GM12878 (cell line): ENCODE measurements around the gene TM7SF2. TPM values are rescaled to one million over a fixed set of nuclear protein-coding genes. Genes with fewer than 3 reads are reported as not detected.
A peak's percentile ranks its signal among the peaks of the same experiment; 100 is the strongest.

Experiments
- CHD1 ChIP-seq: IDR thresholded peaks from 2 replicates; pipeline ENCODE4 v1.6.1; 2012; ENCODE audit warnings: low read depth, low read length, improper control_type of control experiment
- EGR1 ChIP-seq, 2 experiments: IDR thresholded peaks; 1 replicate in 1 of 2; 2 replicates in 1 of 2; pipeline ENCODE4 v1.6.1; 2011 to 2012; ENCODE audit warnings: low read depth in 2 of 2, low read length in 2 of 2, borderline replicate concordance in 1 of 2, mild to moderate bottlenecking in 1 of 2, moderate library complexity in 1 of 2
- EP300 ChIP-seq, 2 experiments: fragments of 150-350 bp in 1 of 2; IDR thresholded peaks; 2 replicates each; pipeline ENCODE4 v1.6.1; 2011 to 2012; ENCODE audit warnings: low read depth in 2 of 2, low read length in 2 of 2, borderline replicate concordance in 1 of 2, improper control_type of control experiment in 1 of 2, inconsistent platforms in 1 of 2; ENCODE audit not compliant: control insufficient read depth in 1 of 2
- ETV6 ChIP-seq, 2 experiments: fragments of 450-650 bp in 1 of 2; IDR thresholded peaks in 1 of 2; conservative IDR thresholded peaks in 1 of 2; 2 replicates each; pipeline ENCODE4 v1.6.1; 2014; ENCODE audit warnings: antibody characterized with exemption in 1 of 2, borderline replicate concordance in 1 of 2, low read depth in 1 of 2, mild to moderate bottlenecking in 1 of 2, moderate library complexity in 1 of 2
- EZH2 ChIP-seq: IDR thresholded peaks from 2 replicates; pipeline ENCODE4 v1.6.1; 2012; ENCODE audit warnings: low read depth, mild to moderate bottlenecking, control low read depth, inconsistent platforms, low read length, borderline replicate concordance; ENCODE audit not compliant: control insufficient read depth
- HDAC2 ChIP-seq: fragments of 200-600 bp; sonication (generic); IDR thresholded peaks from 2 replicates; pipeline ENCODE4 v1.6.1; 2017
- IRF4 ChIP-seq: IDR thresholded peaks from 2 replicates; pipeline ENCODE4 v1.6.1; 2011; ENCODE audit warnings: low read depth, low read length
- PML ChIP-seq: IDR thresholded peaks from 2 replicates; pipeline ENCODE4 v1.6.1; 2012; ENCODE audit warnings: low read length, inconsistent platforms
- SUZ12 ChIP-seq: fragments of 200-600 bp; sonication (generic); IDR thresholded peaks from one replicate; pipeline ENCODE4 v1.6.1; 2018; ENCODE audit warnings: antibody characterized with exemption, mild to moderate bottlenecking; ENCODE audit not compliant: unreplicated experiment
- TBL1XR1 ChIP-seq: IDR thresholded peaks from 2 replicates; pipeline ENCODE4 v1.6.1; 2012; ENCODE audit warnings: low read depth, low read length, improper control_type of control experiment
- ZNF384 ChIP-seq: IDR thresholded peaks from 2 replicates; pipeline ENCODE4 v1.6.1; 2012; ENCODE audit warnings: low read depth, mild to moderate bottlenecking, low read length, improper control_type of control experiment, borderline replicate concordance
- polyA plus RNA-seq, 11 experiments: library from polyadenylated mRNA; depleted of rRNA in 4 of 11; unstranded in 6 of 11; stranded (reverse) in 5 of 11; fragments of >200 nt; fragmentation: Nextera tagmentation in 4 of 11; fragmentation: Illumina TruSeq in 1 of 11; extraction: Ambion mirVana in 4 of 11; extraction: Trizol in 1 of 11; gene quantifications; 1 replicate in 1 of 11; 2 replicates in 10 of 11; pipeline versions ENCODE4 v1.2.1 to v1.2.3, GENCODE V29; 2011 to 2016; ENCODE audit warnings: inconsistent platforms in 2 of 11, missing spikeins in 2 of 11, low read depth in 1 of 11
- total RNA-seq, 4 experiments: library from RNA; depleted of rRNA in 3 of 4; stranded (reverse); fragments of >200 nt in 3 of 4; fragmentation: Illumina TruSeq in 1 of 4; extraction: Trizol in 1 of 4; gene quantifications; 2 replicates each; pipeline versions ENCODE4 v1.2.1 to v1.2.3, GENCODE V29; 2013 to 2021
- TF ChIP-seq, protein P1 (sequence below): fragments of 450-650 bp; IDR thresholded peaks from 2 replicates; pipeline ENCODE4 v1.6.1; 2018; ENCODE audit warnings: mild to moderate bottlenecking, low read depth, moderate library complexity; ENCODE audit not compliant: partially characterized antibody
- TF ChIP-seq, protein P2 (sequence below): fragments of 450-650 bp; IDR thresholded peaks from 2 replicates; pipeline ENCODE4 v1.6.1; 2017; ENCODE audit warnings: borderline replicate concordance
- TF ChIP-seq, protein P3 (sequence below): IDR thresholded peaks from 2 replicates; pipeline ENCODE4 v1.6.1; 2012; ENCODE audit warnings: improper control_type of control experiment, low read depth, low read length; ENCODE audit not compliant: insufficient replicate concordance
- TF ChIP-seq, protein P4 (sequence below): IDR thresholded peaks from 2 replicates; pipeline ENCODE4 v1.6.1; 2012; ENCODE audit warnings: low read length, inconsistent platforms

TM7SF2 gene
- total and polyA plus RNA-seq, 10 of the 15 experiments (the other 5 are each of a cell fraction or from before 2014, with no cell fraction given), result 0.52 to 57.7 (median 20.7) TPM

DNA sequence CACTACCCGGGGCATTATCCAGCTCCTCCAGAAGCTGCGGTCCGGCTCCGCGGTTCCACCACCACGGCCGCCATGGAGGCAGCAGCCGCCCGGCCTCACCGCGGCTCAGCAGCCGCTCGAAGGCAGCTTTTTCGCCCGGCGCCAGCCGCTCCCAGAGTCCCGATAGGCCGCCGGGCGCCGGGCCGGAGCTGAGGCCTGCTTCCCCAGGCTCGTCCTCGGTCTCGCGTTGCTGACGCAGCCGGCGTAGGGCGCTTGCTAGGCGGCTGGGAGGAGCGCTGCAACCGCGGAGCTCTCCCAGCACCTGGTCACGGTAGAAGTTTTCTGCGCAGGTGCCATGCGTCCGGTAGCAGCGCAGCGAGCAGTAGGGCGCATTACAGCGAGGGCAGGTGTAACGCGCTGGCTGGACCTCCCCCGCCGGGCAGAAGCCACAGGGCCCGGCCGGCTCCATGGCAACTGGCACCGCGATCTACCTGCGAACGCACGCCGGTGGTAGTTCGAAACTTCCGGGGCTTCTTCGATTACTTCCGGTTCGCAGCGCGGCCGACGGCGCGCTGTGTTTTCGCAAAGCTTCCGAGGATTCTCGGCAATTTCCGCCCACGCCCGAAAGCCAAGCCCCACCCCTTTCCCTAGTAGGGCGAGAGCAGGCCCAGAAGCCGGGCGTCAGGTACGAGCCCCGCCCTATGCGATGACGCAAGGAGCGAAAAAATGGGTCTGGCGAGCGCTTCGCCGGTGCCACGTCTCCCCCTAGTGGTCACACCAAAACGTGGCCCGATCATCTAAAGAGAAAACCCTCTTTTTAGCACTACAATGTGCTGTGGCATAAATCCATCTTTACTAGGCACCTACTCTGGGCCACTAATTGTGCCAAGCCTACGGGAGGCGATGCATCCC lies 5.8 kb downstream of the TM7SF2 start, which contains the start of gene ZNHIT2 (continued):
- TF ChIP-seq, protein P1, sequence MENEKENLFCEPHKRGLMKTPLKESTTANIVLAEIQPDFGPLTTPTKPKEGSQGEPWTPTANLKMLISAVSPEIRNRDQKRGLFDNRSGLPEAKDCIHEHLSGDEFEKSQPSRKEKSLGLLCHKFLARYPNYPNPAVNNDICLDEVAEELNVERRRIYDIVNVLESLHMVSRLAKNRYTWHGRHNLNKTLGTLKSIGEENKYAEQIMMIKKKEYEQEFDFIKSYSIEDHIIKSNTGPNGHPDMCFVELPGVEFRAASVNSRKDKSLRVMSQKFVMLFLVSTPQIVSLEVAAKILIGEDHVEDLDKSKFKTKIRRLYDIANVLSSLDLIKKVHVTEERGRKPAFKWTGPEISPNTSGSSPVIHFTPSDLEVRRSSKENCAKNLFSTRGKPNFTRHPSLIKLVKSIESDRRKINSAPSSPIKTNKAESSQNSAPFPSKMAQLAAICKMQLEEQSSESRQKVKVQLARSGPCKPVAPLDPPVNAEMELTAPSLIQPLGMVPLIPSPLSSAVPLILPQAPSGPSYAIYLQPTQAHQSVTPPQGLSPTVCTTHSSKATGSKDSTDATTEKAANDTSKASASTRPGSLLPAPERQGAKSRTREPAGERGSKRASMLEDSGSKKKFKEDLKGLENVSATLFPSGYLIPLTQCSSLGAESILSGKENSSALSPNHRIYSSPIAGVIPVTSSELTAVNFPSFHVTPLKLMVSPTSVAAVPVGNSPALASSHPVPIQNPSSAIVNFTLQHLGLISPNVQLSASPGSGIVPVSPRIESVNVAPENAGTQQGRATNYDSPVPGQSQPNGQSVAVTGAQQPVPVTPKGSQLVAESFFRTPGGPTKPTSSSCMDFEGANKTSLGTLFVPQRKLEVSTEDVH, result peak; percentile 91
- no peak for TF ChIP-seq EP300 (IDR thresholded peaks at IDR 0.05; ENCODE audit: borderline replicate concordance in 1 of 2, control insufficient read depth in 1 of 2, low read depth in 2 of 2, low read length in 2 of 2)
- TF ChIP-seq IRF4, result 0 out of 2 replicates have a peak, but pooled peaks have one; percentile 40
- TF ChIP-seq EGR1 (IDR thresholded peaks at IDR 0.05; ENCODE audit: borderline replicate concordance in 1 of 2, low read depth in 2 of 2, low read length in 2 of 2), result peak; percentile 67 to 84
- TF ChIP-seq, protein P2, sequence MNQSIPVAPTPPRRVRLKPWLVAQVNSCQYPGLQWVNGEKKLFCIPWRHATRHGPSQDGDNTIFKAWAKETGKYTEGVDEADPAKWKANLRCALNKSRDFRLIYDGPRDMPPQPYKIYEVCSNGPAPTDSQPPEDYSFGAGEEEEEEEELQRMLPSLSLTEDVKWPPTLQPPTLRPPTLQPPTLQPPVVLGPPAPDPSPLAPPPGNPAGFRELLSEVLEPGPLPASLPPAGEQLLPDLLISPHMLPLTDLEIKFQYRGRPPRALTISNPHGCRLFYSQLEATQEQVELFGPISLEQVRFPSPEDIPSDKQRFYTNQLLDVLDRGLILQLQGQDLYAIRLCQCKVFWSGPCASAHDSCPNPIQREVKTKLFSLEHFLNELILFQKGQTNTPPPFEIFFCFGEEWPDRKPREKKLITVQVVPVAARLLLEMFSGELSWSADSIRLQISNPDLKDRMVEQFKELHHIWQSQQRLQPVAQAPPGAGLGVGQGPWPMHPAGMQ, result no peak
- no peak for TF ChIP-seq EZH2
- TF ChIP-seq ZNF384, result no peak; the same call in 1 of the 2 replicates
- no peak; a peak in 1 of 4 replicates for TF ChIP-seq ETV6 (conservative IDR thresholded peaks at IDR 0.05 in 1 of 2, IDR thresholded peaks at IDR 0.05 in 1 of 2; ENCODE audit: borderline replicate concordance in 1 of 2, low read depth in 1 of 2)
- TF ChIP-seq PML, result peak; percentile 93
- TF ChIP-seq, protein P3, sequence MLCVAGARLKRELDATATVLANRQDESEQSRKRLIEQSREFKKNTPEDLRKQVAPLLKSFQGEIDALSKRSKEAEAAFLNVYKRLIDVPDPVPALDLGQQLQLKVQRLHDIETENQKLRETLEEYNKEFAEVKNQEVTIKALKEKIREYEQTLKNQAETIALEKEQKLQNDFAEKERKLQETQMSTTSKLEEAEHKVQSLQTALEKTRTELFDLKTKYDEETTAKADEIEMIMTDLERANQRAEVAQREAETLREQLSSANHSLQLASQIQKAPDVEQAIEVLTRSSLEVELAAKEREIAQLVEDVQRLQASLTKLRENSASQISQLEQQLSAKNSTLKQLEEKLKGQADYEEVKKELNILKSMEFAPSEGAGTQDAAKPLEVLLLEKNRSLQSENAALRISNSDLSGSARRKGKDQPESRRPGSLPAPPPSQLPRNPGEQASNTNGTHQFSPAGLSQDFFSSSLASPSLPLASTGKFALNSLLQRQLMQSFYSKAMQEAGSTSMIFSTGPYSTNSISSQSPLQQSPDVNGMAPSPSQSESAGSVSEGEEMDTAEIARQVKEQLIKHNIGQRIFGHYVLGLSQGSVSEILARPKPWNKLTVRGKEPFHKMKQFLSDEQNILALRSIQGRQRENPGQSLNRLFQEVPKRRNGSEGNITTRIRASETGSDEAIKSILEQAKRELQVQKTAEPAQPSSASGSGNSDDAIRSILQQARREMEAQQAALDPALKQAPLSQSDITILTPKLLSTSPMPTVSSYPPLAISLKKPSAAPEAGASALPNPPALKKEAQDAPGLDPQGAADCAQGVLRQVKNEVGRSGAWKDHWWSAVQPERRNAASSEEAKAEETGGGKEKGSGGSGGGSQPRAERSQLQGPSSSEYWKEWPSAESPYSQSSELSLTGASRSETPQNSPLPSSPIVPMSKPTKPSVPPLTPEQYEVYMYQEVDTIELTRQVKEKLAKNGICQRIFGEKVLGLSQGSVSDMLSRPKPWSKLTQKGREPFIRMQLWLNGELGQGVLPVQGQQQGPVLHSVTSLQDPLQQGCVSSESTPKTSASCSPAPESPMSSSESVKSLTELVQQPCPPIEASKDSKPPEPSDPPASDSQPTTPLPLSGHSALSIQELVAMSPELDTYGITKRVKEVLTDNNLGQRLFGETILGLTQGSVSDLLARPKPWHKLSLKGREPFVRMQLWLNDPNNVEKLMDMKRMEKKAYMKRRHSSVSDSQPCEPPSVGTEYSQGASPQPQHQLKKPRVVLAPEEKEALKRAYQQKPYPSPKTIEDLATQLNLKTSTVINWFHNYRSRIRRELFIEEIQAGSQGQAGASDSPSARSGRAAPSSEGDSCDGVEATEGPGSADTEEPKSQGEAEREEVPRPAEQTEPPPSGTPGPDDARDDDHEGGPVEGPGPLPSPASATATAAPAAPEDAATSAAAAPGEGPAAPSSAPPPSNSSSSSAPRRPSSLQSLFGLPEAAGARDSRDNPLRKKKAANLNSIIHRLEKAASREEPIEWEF, result no peak
- TF ChIP-seq, protein P4, sequence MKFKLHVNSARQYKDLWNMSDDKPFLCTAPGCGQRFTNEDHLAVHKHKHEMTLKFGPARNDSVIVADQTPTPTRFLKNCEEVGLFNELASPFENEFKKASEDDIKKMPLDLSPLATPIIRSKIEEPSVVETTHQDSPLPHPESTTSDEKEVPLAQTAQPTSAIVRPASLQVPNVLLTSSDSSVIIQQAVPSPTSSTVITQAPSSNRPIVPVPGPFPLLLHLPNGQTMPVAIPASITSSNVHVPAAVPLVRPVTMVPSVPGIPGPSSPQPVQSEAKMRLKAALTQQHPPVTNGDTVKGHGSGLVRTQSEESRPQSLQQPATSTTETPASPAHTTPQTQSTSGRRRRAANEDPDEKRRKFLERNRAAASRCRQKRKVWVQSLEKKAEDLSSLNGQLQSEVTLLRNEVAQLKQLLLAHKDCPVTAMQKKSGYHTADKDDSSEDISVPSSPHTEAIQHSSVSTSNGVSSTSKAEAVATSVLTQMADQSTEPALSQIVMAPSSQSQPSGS, result peak; percentile 78
- no peak for TF ChIP-seq SUZ12
- peak; percentile 75; the same call in 1 of the 2 replicates for TF ChIP-seq TBL1XR1
- TF ChIP-seq HDAC2, result no peak
- peak; percentile 75; the same call in 1 of the 2 replicates for TF ChIP-seq CHD1
